Transverse colon (tissue), 4 donors: ENCODE measurements around the gene STT3A. TPM values are rescaled to one million over a fixed set of nuclear protein-coding genes. Genes with fewer than 3 reads are reported as not detected.

ENCODE experiments used
- DNase-seq: peaks from one replicate; pipeline ENCODE4 v3.0.0-alpha.2; 2019
- H3K27ac ChIP-seq, 4 donors: fragments of 200-600 bp; sonication (generic); 2 replicates each; pipeline ENCODE4 v1.5.1; 2016 to 2018; ENCODE audit warnings: inconsistent platforms in 4 of 4
- H3K27me3 ChIP-seq: fragments of 200-600 bp; sonication (generic); 2 replicates; pipeline ENCODE4 v1.5.1; 2017; ENCODE audit warnings: inconsistent platforms
- H3K36me3 ChIP-seq, 4 donors: fragments of 200-600 bp; sonication (generic); 2 replicates each; pipeline ENCODE4 v1.5.1; 2017 to 2019; ENCODE audit warnings: inconsistent platforms in 4 of 4
- H3K4me1 ChIP-seq, 4 donors: fragments of 200-600 bp; sonication (generic); 2 replicates each; pipeline ENCODE4 v1.5.1; 2017 to 2020; ENCODE audit warnings: inconsistent platforms in 4 of 4
- H3K4me3 ChIP-seq, 4 donors: fragments of 200-600 bp; sonication (generic); 1 replicate in 1 of 4; 2 replicates in 3 of 4; pipeline versions ENCODE4 v1.5.1 to v1.6.1; 2017 to 2019; ENCODE audit warnings: inconsistent platforms in 4 of 4
- H3K9me3 ChIP-seq, 2 donors: fragments of 200-600 bp; sonication (generic); 2 replicates each; pipeline ENCODE4 v1.5.1; 2017 to 2019; ENCODE audit warnings: inconsistent platforms in 2 of 2
- EP300 ChIP-seq: sonication (generic); formaldehyde crosslinking; IDR thresholded peaks from one replicate; pipeline ENCODE4 v1.6.1; 2017; ENCODE audit warnings: antibody characterized with exemption, low read depth
- POLR2A ChIP-seq: fragments of 450-650 bp; IDR thresholded peaks from one replicate; pipeline ENCODE4 v1.6.1; 2016; ENCODE audit warnings: antibody characterized with exemption, mild to moderate bottlenecking, moderate library complexity
- POLR2AphosphoS5 ChIP-seq, 3 donors: sonication (generic); formaldehyde crosslinking; IDR thresholded peaks; one replicate each; pipeline ENCODE4 v1.6.1; 2016; ENCODE audit warnings: antibody characterized with exemption in 3 of 3
- WGBS, 2 donors: methylation state at CpG; one replicate each; pipeline ENCODE4 v1.1.5; 2018; ENCODE audit warnings: low coverage in 1 of 2; 5-methylcytosine and 5-hydroxymethylcytosine counted together
- in situ Hi-C, 4 donors: fragments of 200-750 bp; cut with MboI; loops; one replicate each; pipeline versions ENCODE4 v1.15.0 to v1.15.1; 2017; ENCODE audit warnings: low sequenced_read_pairs in 3 of 4, low pct_ligation_motif_present in 1 of 4, low pct_unique_long_range_greater_than_20kb in 1 of 4
- intact Hi-C: fragments of 100-400 bp; cut with DNase I; formaldehyde crosslinking; loops from one replicate; pipeline ENCODE4 v1.15.1; 2023; ENCODE audit warnings: low total_unique reads
- total RNA-seq, 4 donors: library from RNA; depleted of rRNA; stranded (reverse); fragments of >200 nt; gene quantifications; one replicate each; pipeline ENCODE4 v1.1.0, GENCODE V29; 2016
- TF ChIP-seq, protein P1 (sequence below), 5 experiments: fragments of 200-600 bp in 3 of 5; fragments of 450-650 bp in 2 of 5; sonication (generic) in 3 of 5; IDR thresholded peaks; 1 replicate in 2 of 5; 2 replicates in 3 of 5; pipeline ENCODE4 v1.5.1; 2016 to 2017; ENCODE audit warnings: antibody characterized with exemption in 5 of 5, inconsistent platforms in 3 of 5, mild to moderate bottlenecking in 2 of 5, moderate library complexity in 1 of 5

Gene STT3A
- total RNA-seq, 4 donors from 2014 or later = 21.7 to 73.2 (median 64.3) TPM

DNA sequence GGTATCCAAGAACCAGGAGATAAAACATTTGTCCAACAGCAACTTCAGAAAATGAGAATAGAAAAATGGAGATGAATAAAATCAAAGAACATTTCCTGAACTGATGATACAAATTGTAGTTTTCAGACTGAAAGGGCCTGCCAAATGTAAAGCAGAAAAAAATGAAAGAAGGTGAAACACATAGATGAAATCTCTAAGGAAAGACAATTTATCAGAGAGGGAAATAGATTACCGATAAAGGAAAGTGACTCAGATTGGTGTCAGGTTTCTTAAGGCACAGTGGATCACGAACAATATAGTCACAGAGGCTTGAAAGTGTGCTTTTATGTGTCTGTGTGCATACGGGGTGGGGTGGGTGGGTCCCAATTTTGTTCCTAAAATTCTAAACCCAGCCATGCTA lies 4.1 kb upstream of the STT3A start:
- peaks cover 2 to 10% (median 7%) of the 10 kb centered on the region in 4 donors for H3K4me1 ChIP-seq
- no peak overlapping the region for H3K27ac ChIP-seq
- intact Hi-C loops = no loop called here
- WGBS, 2 donors = 55 to 83% methylated on average over 3 of the region's 3 CpGs
- H3K9me3 ChIP-seq = no peaks in the 10 kb centered on the region
- no peaks in the 10 kb centered on the region for H3K27me3 ChIP-seq
- TF ChIP-seq, protein P1, sequence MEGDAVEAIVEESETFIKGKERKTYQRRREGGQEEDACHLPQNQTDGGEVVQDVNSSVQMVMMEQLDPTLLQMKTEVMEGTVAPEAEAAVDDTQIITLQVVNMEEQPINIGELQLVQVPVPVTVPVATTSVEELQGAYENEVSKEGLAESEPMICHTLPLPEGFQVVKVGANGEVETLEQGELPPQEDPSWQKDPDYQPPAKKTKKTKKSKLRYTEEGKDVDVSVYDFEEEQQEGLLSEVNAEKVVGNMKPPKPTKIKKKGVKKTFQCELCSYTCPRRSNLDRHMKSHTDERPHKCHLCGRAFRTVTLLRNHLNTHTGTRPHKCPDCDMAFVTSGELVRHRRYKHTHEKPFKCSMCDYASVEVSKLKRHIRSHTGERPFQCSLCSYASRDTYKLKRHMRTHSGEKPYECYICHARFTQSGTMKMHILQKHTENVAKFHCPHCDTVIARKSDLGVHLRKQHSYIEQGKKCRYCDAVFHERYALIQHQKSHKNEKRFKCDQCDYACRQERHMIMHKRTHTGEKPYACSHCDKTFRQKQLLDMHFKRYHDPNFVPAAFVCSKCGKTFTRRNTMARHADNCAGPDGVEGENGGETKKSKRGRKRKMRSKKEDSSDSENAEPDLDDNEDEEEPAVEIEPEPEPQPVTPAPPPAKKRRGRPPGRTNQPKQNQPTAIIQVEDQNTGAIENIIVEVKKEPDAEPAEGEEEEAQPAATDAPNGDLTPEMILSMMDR (IDR thresholded peaks at IDR 0.05) = no peak
- no peak for TF ChIP-seq POLR2A
- TF ChIP-seq EP300 = no peak
- no peak for TF ChIP-seq POLR2AphosphoS5 (IDR thresholded peaks at IDR 0.05)
- in situ Hi-C loops = loop anchor here in 1 of 4 donors (25.0 kb wide), 1 partner anchor 624 kb away; the partner anchor contains the start of genes FAM118B and RPUSD4
- no peak overlapping the region for H3K4me3 ChIP-seq
- H3K36me3 ChIP-seq = peaks cover 0 to 5% (median 2%) of the 10 kb centered on the region in 4 donors
- no peak for DNase-seq

DNA sequence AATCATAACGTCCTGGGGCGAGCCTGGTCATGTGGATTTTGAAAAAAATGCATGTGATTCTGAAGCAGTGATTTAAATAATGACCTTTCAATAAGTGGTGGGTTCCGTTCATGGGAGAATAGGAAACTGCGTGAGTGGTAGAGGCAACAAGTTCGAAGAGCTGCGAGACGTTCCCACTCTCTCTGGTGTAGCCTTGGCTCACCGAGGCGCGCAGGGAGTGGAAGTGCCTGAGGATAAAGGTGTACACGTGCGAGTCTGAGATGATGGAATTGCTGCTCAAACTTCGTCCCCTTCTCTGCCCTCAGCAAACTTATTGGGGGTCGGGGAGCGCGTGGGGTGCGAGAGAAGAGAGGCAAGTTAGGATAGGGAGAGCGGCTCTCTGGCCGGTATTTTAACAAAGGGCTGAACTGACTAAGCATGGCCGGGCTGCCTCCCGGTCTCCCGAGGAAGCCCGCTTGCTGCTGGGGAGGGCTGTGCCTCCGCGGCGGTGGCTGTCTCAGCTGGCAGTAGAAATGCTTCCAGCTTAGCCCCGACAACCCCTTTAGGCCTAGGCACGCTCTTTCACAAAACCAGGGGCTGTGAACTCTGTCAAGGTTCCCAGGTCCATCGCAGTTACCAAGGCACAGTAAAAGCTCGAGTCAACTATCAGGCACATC lies 875 bp upstream of the STT3A start:
- intact Hi-C loops = no loop called here
- peak overlapping the region; percentile 90 to 97 (median 94) for H3K27ac ChIP-seq
- H3K27me3 ChIP-seq = no peaks in the 10 kb centered on the region
- no peaks in the 10 kb centered on the region for H3K9me3 ChIP-seq
- peak; percentile 37 for DNase-seq
- WGBS, 2 donors = 1 to 4% methylated on average over 2 to 30 of the region's 30 CpGs
- peaks cover 14 to 30% (median 25%) of the 10 kb centered on the region in 4 donors for H3K4me1 ChIP-seq
- TF ChIP-seq EP300 = no peak
- TF ChIP-seq, protein P1 (IDR thresholded peaks at IDR 0.05) = no peak
- no peaks in the 10 kb centered on the region for H3K36me3 ChIP-seq
- H3K4me3 ChIP-seq = peak overlapping the region; percentile 45 to 79 (median 52)
- in situ Hi-C loops = loop anchor here in 1 of 4 donors (25.0 kb wide), 1 partner anchor 621 kb away; the partner anchor contains the start of genes FAM118B and RPUSD4

DNA sequence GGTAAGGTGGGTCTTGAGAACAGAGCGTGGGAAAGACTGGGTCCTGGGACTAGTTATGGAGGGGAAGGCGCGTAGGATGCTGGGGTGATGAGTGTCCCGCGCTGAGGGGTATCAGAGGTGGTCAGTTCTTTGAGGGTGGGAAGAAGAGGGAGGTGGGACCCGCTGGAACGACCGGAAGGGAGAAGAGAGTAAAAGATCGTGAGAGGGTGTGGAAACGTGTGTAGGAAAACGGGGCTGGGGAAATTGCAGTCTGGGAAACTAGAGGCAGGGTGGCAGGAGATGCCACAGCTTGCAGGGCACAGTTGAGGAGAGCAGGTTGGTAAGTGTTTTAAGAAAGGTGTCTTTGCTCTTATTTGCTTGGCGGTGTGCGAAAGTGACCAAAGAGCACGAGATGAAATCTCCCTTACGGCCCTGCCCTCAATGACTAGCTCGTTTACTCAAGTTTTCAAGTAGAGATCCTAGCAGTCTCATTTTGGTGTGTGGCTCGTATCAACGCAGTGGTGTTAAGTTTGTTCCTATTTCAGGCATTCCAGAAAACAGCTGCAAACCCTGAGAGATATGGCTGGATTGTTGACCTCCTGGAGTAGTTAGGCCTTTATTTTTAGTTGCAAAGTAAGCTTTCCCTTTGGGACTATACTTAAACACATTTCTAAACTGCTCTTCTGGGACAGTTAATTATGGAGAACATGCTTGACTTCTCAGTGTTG lies 615 bp downstream of the STT3A start:
- in situ Hi-C loops (loop anchor here in 1 of 4 donors (25.0 kb wide), 1 partner anchor 619 kb away; the partner anchor contains the start of genes FAM118B and RPUSD4), intact Hi-C loops (no loop called here)
- WGBS, 2 donors = 0 to 1% methylated on average over 10 to 18 of the region's 18 CpGs
- TF ChIP-seq POLR2AphosphoS5 (IDR thresholded peaks at IDR 0.05) (no peak), POLR2A (no peak)
- TF ChIP-seq, protein P1 (IDR thresholded peaks at IDR 0.05) = no peak
- DNase-seq = peak; percentile 22
- peak overlapping the region; percentile 77 to 96 (median 79) for H3K4me3 ChIP-seq
- no peaks in the 10 kb centered on the region for H3K27me3 ChIP-seq
- peak overlapping the region; percentile 85 to 97 (median 90) for H3K27ac ChIP-seq
- no peaks in the 10 kb centered on the region for H3K9me3 ChIP-seq
- peaks cover 14 to 30% (median 25%) of the 10 kb centered on the region in 4 donors for H3K4me1 ChIP-seq
- peaks cover 0 to 10% (median 2%) of the 10 kb centered on the region in 4 donors for H3K36me3 ChIP-seq

DNA sequence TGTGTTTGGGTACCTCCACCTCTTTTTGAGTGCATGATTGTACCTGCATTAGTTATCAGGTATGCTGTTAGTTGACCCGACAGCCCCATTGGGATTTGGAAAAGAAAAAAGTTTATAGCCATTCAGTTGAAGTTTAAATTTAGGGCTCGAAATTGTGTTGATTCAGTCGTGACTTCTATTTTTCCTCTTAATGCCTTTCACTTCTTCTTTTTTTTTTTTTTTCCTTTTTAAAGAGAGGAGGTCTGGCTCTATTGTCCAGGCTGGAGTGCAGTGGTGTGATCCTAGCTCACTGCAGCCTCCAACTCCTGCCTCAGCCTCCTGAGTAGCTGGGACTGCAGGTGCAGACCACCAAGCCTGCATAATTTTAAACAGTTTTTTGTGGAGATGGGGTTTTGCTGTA lies 2.3 kb downstream of the STT3A start:
- no peak overlapping the region for H3K4me3 ChIP-seq
- no peaks in the 10 kb centered on the region for H3K9me3 ChIP-seq
- H3K4me1 ChIP-seq = peaks cover 14 to 33% (median 25%) of the 10 kb centered on the region in 4 donors
- no peak for DNase-seq
- 53 to 71% methylated on average over 2 to 3 of the region's 3 CpGs for WGBS, 2 donors
- in situ Hi-C loops = loop anchor here in 1 of 4 donors (25.0 kb wide), 1 partner anchor 617 kb away; the partner anchor contains the start of genes FAM118B and RPUSD4
- no peak overlapping the region for H3K27ac ChIP-seq
- intact Hi-C loops = no loop called here
- TF ChIP-seq EP300 (no peak), POLR2A (no peak), POLR2AphosphoS5 (IDR thresholded peaks at IDR 0.05) (no peak)
- TF ChIP-seq, protein P1 (IDR thresholded peaks at IDR 0.05) = no peak
- no peaks in the 10 kb centered on the region for H3K27me3 ChIP-seq
- H3K36me3 ChIP-seq = peaks cover 0 to 25% (median 5%) of the 10 kb centered on the region in 4 donors
